Kidney glomerular epithelial cell (primary cell): ENCODE measurements around the gene KLHL17.
"Not testable (repeated sequence)": the region's sequence is repeated elsewhere in the genome, so short reads cannot be mapped to it uniquely, and the experiment has no call there.

Experiments
- DNase-seq: peaks from one replicate; lab custom pipeline; 2025; lab: John Stamatoyannopoulos, UW

The KLHL17 gene

DNA sequence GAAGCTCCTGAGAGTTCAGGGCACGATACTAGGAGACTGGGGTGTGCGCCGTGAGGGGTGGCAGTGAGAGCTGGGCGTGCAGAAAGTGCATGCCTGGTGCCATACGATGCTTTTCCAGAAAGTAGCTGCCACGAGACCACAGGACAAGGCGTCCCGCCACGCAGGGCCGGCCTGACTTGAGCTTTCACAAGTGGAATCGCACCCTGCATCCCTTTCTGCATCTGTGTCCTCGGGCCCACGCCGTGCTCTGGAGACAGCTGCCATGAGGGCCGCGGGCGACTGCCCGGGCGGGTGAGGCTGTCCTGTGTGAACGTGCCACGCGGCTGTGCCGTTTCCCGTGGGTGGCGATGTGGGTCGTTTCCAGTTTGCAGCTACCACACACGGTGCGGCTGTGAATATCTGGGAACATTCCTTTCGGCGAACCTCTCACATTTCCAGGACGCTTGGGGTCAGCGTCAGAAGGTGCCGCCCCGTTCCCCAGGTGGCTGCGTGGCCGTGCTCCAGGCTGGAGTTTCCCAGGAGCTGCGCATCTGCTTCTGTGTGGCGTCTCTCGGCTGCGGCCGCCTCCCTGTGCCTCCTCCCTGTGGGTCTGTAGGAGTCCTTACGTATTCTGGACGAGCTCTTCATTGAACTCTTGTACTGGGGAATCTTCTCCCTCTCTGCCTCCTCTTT lies 22.5 kb downstream of the KLHL17 start:
- DNase-seq = no peak

DNA sequence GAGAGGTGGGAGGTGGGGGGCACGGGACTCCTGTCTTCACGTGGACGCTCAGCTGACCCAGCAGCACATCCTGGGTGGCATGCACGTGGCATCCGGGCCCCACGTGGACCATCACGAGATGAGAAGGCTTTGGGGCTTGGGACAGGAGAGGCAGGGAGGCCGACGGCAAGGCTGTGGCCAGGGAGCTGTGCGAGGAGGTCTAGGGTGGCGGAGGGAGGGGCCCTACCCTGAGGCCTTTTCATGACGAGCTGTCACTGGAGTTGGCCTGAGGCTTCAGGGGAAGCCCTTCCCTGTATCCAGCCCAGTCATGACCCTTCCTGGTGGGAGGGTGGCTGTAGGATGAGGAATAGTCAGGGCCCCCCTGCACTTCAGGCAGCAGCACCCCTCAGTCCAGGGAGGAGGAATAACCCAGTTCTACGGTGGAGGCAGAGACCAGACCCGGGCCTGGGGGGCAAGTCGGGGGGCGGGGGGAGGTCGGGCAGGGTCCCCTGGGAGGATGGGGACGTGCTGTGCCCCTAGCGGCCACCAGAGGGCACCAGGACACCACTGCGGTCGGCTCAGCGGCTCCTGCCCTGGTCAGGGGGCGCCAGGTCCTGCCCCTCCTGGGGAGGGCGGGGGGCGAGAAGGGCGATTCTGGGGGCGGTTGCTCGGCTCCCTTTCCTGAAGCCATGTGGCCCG lies 23.6 kb downstream of the KLHL17 start:
- no peak for DNase-seq

DNA sequence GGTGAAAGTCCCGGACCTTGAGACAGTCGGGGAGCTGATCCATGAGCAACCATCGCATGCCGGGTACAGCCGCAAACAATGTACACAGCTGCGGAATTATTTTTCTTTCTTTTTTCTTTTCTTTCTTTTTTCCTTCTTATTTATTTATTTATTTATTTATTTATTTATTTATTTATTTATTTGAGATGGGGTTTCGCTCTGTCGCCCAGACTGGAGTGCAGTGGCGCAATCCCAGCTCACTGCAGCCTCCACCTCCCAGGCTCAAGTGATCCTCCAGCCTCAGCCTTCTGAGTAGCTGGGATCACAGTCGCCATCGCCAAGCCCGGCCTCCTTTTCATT lies 24.1 kb downstream of the KLHL17 start:
- DNase-seq = no peak

DNA sequence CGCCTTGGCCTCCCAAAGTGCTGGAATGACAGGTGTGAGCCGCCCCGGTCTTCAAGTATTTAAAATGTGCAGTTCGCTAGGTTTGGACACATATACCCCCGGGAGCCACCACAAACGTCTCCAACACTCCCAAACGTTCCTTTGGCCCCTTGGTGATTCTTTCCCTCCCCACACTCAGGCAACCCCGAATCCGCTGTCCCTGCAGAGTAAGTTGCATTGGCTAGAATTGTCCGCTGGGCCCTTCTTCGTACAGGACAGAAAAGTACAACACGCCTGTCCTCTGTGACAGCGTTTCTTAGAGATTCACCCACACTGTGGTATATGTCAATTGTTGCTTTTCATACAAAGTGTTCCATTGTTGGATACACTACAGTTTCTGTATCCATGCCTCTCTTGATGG lies 24.7 kb downstream of the KLHL17 start:
- DNase-seq = no peak

DNA sequence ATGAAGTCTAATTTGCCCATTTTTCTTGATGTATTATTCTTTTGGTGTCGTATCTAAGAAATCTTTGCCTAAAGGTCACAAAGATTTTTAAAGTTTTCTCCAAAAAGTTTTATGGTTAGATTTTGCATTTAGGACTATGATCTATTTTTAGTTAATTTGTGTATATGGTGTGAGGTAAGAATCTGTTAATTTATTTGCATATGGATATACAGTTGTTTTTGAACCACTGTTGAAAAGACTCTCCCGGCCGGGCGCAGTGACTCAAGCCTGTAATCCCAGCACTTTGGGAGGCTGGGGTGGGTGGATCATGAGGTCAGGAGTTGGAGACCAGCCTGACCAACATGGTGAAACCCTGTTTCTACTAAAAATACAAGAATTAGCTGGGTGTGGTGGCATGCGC lies 27.7 kb downstream of the KLHL17 start:
- DNase-seq = not testable (repeated sequence)

DNA sequence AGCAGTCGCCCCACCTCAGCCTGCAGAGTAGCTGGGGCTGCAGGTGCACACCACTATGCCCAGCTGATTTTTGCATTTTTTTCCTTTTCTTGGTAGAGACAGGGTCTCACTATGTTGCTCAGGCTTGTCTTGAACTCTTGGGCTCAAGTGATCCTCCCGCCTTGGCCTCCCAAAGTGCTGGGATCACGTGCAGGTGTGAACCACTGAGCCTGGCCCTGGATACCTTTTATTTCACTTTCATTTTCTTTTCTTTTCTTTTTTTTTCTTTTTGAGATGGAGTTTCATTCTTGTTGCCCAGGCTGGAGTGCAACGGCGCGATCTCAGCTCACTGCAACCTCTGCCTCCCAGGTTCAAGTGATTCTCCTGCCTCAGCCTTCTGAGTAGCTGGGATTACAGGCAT lies 30.9 kb downstream of the KLHL17 start:
- DNase-seq = not testable (repeated sequence)

DNA sequence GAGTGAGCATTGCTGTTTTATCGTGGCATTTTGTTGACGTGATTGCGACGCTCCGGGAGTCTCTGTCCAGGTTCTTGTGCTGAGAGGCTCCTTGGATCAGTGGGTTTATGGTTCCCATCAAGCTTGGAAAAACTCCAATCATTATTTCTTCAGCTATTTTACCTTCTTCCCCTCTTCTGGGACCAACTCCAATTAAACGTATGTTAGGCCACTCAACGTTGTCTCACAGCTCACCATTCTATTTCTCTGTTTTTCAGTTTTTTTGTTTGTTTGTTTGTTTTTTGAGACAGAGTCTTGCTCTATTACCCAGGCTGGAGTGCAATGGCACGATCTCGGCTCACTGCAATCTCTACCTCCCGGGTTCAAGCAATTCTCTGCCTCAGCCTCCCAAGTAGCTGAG lies 31.5 kb downstream of the KLHL17 start:
- DNase-seq = no peak

DNA sequence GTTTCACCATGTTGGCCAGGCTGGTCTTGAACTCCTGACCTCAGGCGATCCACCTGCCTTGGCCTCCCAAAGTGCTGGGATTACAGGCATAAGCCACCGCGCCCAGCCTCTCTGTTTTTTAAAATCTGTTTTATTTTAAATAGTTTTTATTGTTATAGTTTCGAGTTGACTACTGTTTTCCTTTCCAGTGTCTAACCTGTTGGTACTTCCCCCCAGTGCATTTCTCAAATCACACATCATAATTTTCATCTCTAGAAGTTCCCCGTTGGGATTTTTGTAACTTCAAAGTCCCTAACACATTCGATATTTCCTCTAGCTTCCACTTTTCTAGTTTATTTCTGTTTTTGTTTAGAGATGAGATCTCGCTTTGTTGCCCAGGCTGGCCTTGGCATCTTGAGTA lies 32.0 kb downstream of the KLHL17 start:
- DNase-seq = no peak

DNA sequence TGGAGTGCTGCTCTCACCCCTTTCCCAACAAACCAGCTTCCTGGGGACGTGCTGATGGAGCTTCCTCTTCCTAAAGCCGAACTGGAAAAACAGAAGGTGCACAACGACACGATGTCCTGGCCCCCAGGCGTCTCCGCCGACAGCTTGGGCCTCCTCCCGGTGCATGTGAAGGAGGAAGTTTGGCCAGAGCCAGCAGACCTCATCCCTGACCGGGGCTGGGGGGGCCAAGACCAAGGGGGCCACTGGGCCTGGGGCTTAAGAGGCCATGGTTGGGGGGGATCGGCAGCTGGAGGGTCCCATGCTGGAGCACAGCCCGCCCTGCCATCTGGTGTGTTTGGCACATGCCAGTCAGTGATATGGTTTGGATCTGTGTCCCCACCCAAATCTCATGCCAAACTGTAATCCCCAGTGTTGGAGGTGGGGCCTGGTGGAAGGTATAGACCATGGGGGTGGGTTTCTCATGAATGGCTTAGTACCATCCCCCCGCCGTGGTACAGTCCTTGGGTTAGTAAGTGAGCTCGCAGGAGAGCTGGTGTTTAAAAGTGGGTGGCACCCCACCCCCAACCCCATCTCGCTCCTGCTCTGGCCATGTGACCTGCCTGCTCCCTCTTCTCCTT lies 33.1 kb downstream of the KLHL17 start:
- DNase-seq = no peak

DNA sequence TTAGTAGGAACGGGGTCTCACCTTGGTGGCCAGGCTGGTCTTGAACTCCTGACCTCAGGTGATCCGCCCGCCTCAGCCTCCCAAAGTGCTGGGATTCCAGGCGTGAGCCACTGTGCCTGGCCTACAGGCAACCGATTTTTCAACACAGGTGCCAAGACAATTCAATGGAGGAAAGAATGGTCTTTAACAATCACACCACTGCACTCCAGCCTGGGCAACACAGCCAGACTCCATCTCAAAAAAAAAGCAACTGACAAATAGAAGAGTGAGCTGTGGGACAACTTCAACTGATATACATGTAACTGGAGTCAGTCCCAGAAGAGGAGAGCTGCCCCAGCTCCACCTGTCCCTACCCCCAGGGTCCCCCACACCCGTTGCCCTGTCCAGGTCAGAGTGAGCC lies 34.2 kb downstream of the KLHL17 start:
- DNase-seq = not testable (repeated sequence)

DNA sequence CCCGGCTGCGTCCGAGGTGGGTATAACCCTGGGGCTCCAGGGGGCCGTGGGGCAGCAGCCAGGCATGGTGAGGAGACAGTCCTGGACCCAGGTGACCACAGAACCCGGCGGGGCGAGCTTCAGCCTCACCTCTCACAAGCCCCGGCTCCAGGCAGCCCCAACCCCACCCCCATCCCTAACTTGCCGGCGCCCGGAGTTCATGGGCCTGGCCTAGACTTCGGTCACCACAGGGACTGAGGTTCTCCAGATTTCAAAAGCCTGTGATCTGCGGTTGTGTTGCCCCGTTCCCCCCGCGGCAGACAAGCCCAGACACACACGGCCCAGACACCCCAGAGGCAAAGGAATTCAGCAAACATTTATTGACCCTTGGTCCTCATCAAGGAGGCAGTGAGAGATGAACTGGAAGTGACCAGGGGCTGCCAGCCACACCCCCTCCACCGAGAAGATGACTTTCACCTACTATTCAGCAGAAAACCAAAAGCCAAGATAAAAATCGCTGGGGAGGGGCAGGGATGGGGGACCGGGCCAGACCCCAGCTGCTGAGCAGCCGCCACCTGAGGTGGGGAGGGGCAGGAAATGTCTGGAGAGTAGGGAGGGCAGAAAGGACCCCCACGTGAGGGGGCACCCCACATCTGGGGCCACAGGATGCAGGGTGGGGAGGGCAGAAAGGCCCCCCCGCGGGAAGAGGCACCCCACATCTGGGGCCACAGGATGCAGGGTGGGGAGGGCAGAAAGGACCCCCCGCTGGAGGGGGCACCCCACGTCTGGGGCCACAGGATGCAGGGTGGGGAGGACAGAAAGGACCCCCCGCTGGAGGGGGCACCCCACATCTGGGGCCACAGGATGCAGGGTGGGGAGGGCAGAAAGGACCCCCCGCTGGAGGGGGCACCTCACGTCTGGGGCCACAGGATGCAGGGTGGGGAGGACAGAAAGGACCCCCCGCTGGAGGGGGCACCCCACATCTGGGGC lies 35.6 kb downstream of the KLHL17 start:
- no peak for DNase-seq

DNA sequence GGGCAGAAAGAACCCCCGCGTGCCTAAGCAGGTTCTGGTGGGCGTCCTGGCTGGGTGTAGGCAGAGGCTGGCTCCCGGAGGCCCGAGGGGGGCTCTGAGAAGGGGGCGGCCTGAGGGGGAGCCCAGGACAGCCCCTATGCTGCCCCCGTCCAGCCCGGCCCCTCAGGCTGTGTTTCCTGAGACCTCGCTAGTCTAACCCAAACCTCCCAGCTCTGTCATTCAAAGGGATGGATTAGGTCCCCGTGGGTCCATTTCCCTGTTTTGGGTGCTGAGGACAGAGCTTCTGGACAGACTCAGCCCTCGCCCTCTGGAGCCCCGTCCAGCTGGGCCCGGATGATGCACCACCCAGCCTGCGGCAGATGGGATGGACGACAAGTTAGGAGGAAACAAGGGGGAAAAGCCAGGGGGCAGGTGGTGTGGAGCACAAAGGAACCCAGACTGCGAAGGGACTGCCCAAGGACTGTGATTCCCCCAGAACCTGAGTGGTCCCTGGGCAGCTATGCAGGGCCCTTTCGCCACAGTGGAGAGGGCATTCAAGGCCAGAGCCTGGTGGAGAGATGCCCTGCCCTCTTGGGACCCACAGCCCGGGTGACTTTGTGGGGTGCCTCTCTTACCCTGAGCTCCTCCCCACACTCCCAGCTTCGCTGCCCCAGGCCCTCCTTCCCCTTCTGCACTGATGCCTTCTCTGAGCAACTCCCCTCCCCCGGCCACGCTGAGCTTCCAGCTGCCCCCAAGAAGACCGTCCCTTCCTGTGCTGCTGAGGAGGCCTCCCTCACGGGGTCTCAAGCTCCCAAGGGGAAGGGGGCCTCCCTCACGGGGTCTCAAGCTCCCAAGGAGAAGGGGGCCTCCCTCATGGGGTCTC lies 36.7 kb downstream of the KLHL17 start:
- no peak for DNase-seq

DNA sequence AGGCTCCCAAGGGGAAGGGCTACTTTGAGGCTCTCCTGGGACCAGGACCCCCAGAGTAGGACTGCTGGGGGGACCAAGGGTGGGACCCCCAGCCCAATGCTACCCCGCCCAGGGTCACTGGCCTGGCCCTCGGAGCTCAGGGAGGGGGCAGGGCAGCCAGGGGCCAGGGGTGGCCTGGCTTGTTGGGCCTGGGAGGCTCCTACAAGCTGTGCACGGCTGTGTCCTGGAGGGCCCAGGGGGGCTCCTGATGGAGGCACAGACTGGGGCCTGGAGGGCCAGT lies 37.3 kb downstream of the KLHL17 start:
- no peak for DNase-seq

DNA sequence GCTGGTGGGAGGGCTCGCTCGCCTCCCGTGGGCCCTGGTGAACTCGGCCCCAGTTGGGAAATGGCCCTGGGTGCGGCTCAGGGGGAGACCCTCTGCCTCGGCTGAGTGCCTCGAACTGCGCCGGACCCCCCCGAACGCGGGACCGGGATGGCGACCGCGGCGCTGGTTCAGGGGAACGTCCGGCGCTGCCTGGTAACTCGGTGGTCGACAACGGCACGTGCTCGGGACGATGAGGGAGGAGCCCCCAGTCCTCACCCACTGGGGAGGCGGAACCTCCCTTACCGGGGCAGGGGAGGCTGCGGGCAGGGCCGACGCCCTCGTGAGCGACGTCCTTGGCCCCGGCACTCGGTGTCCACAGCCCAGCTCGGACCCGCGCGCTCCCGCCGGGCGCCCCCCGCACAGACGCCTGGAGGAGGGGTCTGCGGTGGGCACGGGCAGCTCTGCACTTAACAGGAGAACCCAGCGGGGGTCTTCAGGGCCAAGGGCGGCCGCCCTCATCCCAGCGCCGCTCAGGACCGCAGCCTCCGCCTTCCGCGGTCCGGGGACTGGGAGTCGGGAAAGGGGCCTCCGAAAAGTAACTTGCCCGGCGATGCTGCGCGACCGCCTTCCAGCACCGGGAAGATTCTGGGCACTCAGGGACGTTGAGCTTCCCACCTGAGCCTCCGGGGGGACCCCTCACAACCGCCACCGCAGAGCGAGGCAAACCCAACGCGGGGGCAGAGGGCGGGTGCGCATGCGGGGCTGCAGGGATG lies 37.8 kb downstream of the KLHL17 start:
- DNase-seq = no peak

DNA sequence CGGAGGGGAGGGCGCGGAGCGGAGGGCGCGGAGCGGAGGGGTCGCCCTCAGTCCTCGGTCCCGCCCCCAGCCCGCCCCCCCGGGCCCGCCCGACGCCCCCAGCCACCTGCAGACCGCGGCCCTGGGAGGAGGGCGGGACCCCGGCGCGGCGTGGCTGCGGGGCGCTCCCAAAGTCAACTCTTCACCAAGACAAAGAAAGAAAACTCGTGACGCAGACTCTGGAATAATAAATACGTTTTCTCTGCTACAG lies 38.3 kb downstream of the KLHL17 start:
- no peak for DNase-seq

DNA sequence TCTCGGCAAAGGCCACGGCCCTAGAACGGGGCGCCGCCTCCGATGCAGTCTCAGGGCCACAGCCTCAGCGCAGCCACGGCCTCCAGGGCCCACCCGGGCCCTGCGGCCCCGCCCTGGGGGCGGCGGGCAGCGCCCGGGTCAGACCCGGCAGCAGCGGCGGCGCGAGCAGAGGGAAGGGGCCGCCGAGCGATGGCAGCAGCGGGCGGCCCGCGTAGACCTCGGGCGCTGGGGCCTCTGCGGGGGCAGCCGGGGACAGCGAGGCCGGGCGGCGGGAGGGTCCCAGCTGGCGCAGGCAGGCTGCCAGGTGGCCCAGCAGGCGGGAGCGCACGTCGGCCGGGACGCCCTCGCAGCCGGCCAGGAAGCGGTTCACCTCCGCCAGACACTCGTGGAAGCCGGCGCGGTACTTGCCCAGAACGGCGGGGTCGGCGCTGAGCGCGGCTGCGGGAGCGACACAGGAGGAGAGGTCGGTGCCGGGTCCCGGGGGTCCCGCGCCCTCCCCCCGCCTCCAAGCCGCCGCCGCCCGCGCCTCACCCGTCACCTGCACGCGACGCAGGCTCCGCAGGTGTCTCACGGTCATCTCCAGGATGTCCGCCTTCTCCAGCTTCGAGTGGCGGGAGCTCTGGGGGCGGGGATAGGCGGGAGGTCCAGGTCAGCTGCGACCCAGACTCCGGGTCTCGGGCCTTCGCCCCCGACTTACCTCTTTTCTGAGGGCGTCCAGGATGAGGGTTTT lies 38.8 kb downstream of the KLHL17 start:
- no peak for DNase-seq

DNA sequence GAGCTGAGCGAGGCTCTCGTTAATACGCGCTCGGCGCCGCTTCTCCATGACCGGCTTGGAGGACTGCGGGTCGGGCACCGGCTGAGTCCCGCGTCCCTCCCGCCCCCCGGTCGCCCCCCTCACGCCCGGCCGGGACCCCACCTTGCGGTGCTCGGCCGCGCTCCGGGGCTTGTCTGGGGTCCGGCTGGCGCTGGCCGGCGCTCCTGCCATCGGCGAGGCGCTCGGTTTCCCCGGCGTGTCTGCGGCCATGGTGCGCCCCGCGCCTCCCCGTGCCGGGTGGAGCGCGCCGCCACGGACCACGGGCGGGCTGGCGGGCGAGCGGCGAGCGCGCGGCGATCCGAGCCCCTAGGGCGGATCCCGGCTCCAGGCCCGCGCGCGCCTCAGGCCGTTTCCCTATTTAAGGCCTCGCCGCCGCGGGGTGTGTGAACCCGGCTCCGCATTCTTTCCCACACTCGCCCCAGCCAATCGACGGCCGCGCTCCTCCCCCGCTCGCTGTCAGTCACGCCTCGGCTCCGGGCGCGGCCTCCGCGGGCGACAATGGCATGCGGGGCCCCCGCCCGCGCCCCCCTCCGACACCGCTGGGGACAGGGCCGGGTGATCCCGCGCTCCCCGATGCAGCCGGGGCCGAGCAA lies 39.5 kb downstream of the KLHL17 start, which contains the start of gene HES4:
Gene HES4 (minus strand): TSS at position 373 of the 632 bp plus-strand sequence. CDS start 124 bp downstream, at position 249.
- DNase-seq = peak; percentile 65

DNA sequence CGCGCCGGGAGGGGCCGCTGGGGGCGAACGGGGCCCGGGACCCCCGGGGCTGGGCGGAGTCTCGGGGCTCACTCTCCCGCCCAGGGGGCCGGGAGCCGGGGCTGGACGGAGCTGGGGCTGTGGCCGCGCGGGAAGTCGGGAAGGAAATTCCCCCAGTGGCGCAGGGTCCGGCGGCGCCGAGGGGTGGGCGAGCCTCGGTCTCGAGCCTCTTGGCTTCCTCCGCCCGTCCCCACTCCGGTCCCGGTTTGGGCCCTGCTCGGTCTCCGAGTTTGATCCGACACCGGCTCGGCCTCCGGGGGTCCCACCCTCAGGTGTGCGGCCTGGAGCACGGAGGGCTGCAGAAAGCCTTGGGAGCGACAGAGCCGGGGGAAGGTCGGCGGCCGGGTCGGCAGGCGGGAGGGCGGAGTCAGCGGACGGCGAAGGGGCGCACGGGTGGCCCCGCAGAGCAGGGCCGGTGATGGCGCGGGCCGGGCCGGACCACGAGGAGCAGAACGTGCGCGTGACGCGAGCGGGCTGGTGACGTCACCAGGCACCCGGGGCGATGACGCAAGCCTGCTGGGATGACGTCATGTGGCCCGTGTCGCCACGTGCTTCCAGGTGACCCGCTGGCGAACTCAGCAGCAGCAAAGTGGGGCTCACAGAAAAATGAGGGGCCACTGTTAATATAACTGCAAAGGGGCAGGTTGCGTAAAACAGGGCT lies 40.1 kb downstream of the KLHL17 start:
- peak; percentile 64 for DNase-seq

DNA sequence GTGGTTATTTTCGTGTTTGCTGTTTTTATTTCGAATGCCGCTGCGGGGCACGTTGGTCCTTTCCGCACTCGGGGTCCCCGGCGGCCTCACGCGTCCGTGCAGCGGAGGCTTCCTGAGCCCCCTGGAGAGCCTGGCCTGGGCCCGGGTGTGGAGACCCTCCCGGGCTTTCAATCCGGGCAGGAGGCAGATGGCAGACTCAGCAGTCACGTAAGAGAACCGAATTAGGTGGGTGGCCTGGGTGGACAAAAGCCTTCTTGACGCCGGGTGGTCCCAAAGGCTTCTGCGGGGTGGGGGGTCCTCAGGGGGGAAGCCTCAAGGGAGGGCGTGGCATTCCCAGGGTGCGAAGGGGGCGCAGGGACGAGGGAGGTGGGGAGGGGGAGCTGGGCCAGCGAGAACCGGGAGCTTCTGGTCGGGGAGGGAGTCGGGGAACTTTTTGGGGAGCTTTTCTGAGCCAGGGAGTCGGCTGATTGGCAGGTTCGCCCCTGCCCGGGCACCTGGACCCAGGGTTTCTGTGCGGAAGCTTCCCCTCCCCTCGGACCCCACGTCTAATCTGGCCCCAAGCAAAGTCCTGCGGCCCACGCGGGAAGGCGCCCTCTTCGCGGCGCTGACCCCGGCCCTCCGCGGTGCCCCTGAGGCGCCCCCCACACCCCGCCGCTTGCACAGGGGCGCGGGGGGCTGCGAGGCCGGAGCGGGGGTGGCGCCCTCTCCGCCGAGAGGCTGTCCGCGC lies 40.8 kb downstream of the KLHL17 start:
- no peak for DNase-seq
